DND-41 (cell line): ENCODE data around the gene IL37.

Source experiments
- ATAC-seq: fragments of 200-7000 bp; cut with Tn5 transposase; 3 replicates; pipeline ENCODE4 v1.9.1; 2021; ENCODE audit warnings: low read depth; ENCODE audit not compliant: insufficient read depth
- DNase-seq: peaks from one replicate; pipeline ENCODE4 v3.0.0-alpha.2; 2020
- H2AFZ ChIP-seq: 2 replicates; pipeline ENCODE4 v1.6.0; 2012; ENCODE audit warnings: low read depth, low read length
- H3K27ac ChIP-seq: 2 replicates; pipeline ENCODE4 v1.5.1; 2012; ENCODE audit warnings: low read length, inconsistent platforms
- H3K27me3 ChIP-seq: fragments of 200-600 bp; sonication (generic); 2 replicates; pipeline ENCODE4 v1.6.0; 2012; ENCODE audit warnings: low read length, mild to moderate bottlenecking, inconsistent platforms; ENCODE audit not compliant: insufficient read depth, poor library complexity
- H3K36me3 ChIP-seq: 2 replicates; pipeline ENCODE4 v1.5.1; 2012; ENCODE audit warnings: low read length, inconsistent platforms; ENCODE audit not compliant: insufficient read depth
- H3K4me1 ChIP-seq: 2 replicates; pipeline ENCODE4 v1.5.1; 2012; ENCODE audit warnings: mild to moderate bottlenecking, low read length; ENCODE audit not compliant: insufficient read depth
- H3K4me2 ChIP-seq: 2 replicates; pipeline ENCODE4 v1.6.0; 2012; ENCODE audit warnings: mild to moderate bottlenecking, moderate library complexity, low read length, inconsistent platforms; ENCODE audit not compliant: insufficient read depth
- H3K4me3 ChIP-seq, 2 experiments: fragments of 200-600 bp in 1 of 2; shearing (Covaris generic) in 1 of 2; 2 replicates each; pipeline ENCODE4 v1.5.1; 2012 to 2016; ENCODE audit warnings: inconsistent platforms in 2 of 2, low read length in 2 of 2, mild to moderate bottlenecking in 2 of 2, low read depth in 1 of 2, moderate library complexity in 1 of 2
- H3K79me2 ChIP-seq: 2 replicates; pipeline ENCODE4 v1.6.0; 2012; ENCODE audit warnings: low read length, inconsistent platforms; ENCODE audit not compliant: insufficient read depth
- H3K9ac ChIP-seq: 2 replicates; pipeline ENCODE4 v1.6.0; 2012; ENCODE audit warnings: low read depth, mild to moderate bottlenecking, inconsistent platforms, low read length, moderate library complexity
- H3K9me3 ChIP-seq: 2 replicates; pipeline ENCODE4 v1.5.1; 2012; ENCODE audit warnings: low read length, moderate library complexity, mild to moderate bottlenecking, inconsistent platforms; ENCODE audit not compliant: insufficient read depth, severe bottlenecking
- H4K20me1 ChIP-seq: 2 replicates; pipeline ENCODE4 v1.6.0; 2012; ENCODE audit warnings: low read length; ENCODE audit not compliant: insufficient read depth
- EZH2 ChIP-seq: IDR thresholded peaks from 3 replicates; pipeline ENCODE4 v1.6.1; 2012; ENCODE audit warnings: borderline replicate concordance, low read depth, mild to moderate bottlenecking, moderate library complexity, low read length, inconsistent platforms; ENCODE audit not compliant: severe bottlenecking
- TF ChIP-seq, protein P1 (sequence below): IDR thresholded peaks from 2 replicates; pipeline ENCODE4 v1.5.1; 2012; ENCODE audit warnings: borderline replicate concordance, low read length, moderate library complexity, mild to moderate bottlenecking; ENCODE audit not compliant: poor library complexity, severe bottlenecking; ENCODE audit errors: extremely low read depth

IL37 gene

DNA sequence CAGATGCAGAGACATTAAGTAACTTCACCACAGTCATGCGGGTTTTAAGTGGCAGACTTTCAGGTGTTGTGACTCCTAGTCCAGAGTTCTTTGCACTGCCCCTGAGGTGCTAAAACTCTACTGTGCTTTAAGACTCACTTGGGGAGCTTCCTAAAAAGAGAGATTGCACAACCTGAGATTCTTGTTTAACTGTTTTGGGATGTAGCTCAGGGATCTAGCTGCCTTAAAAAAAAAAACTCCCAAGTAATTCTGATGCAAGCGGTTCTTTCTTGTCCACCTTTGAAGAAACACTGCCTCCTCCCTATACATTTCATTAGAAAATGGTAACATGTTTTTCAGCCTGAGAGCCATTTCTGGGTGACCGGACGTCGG lies 13.0 kb downstream of the IL37 start:
- DNase-seq (no peak), ATAC-seq (no peak)
- no peak overlapping the region for H3K4me2 ChIP-seq
- H4K20me1 ChIP-seq: no peaks in the 10 kb centered on the region
- TF ChIP-seq, protein P1, sequence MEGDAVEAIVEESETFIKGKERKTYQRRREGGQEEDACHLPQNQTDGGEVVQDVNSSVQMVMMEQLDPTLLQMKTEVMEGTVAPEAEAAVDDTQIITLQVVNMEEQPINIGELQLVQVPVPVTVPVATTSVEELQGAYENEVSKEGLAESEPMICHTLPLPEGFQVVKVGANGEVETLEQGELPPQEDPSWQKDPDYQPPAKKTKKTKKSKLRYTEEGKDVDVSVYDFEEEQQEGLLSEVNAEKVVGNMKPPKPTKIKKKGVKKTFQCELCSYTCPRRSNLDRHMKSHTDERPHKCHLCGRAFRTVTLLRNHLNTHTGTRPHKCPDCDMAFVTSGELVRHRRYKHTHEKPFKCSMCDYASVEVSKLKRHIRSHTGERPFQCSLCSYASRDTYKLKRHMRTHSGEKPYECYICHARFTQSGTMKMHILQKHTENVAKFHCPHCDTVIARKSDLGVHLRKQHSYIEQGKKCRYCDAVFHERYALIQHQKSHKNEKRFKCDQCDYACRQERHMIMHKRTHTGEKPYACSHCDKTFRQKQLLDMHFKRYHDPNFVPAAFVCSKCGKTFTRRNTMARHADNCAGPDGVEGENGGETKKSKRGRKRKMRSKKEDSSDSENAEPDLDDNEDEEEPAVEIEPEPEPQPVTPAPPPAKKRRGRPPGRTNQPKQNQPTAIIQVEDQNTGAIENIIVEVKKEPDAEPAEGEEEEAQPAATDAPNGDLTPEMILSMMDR: no peak
- no peak for TF ChIP-seq EZH2
- no peaks in the 10 kb centered on the region for H3K79me2 ChIP-seq
- H3K9me3 ChIP-seq: no peaks in the 10 kb centered on the region
- H3K4me3 ChIP-seq: no peak overlapping the region
- no peaks in the 10 kb centered on the region for H3K4me1 ChIP-seq
- no peaks in the 10 kb centered on the region for H3K36me3 ChIP-seq
- no peak overlapping the region for H3K9ac ChIP-seq
- no peak overlapping the region for H2AFZ ChIP-seq
- no peak overlapping the region for H3K27ac ChIP-seq
- peaks cover 8% of the 10 kb centered on the region for H3K27me3 ChIP-seq

DNA sequence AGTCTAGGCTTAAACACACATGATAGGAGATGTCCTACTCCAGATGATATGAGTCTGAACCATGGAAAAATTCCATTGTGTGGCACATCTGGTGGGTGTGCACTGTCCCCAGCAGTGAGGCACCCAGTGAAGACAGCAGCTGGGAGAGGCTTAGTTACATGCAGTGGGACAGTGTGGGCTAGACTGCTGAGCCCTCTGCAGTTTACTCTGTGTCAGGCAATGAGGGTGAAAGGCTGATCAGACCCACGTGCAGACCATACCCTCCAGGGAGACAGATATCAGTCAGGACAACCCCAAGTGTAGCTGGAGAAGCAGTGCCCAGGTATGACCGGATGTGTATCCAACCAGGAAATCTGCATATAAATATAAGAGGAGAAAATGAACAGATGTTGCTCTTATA lies 13.4 kb downstream of the IL37 start:
- Histone ChIP-seq H3K27me3 (peaks cover 8% of the 10 kb centered on the region), H3K4me2 (no peak overlapping the region), H3K27ac (no peak overlapping the region), H3K4me3 (no peak overlapping the region), H3K9ac (no peak overlapping the region), H3K9me3 (no peaks in the 10 kb centered on the region), H3K36me3 (no peaks in the 10 kb centered on the region), H4K20me1 (no peaks in the 10 kb centered on the region), H3K79me2 (no peaks in the 10 kb centered on the region), H2AFZ (no peak overlapping the region), H3K4me1 (no peaks in the 10 kb centered on the region)
- TF ChIP-seq, protein P1: no peak
- TF ChIP-seq EZH2: no peak
- ATAC-seq (no peak), DNase-seq (no peak)

DNA sequence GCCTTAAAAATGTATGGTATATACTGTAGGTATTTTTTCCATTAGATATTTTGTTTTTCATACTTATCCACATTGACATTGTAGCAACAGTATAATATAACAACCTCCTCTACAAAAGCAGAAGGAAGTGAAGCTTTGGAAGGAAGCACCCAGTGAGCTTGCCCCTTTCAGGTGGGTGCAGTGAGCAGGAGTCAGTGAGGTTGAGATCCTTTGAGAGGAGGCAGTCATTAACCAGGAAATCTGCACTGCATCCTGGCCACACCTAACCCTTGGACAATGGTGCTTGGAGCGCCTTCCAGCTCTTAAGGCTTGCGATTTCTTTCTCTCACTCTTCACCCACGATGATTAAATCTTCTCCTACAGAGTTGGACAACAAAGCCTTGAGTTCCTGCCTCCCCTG lies 13.9 kb downstream of the IL37 start:
- no peaks in the 10 kb centered on the region for H4K20me1 ChIP-seq
- no peak overlapping the region for H3K27ac ChIP-seq
- no peaks in the 10 kb centered on the region for H3K79me2 ChIP-seq
- H2AFZ ChIP-seq: no peak overlapping the region
- H3K9ac ChIP-seq: no peak overlapping the region
- no peak for DNase-seq
- no peaks in the 10 kb centered on the region for H3K36me3 ChIP-seq
- H3K4me1 ChIP-seq: no peaks in the 10 kb centered on the region
- peaks cover 8% of the 10 kb centered on the region for H3K27me3 ChIP-seq
- TF ChIP-seq, protein P1: no peak
- no peak for TF ChIP-seq EZH2
- no peaks in the 10 kb centered on the region for H3K9me3 ChIP-seq
- ATAC-seq: no peak
- no peak overlapping the region for H3K4me2 ChIP-seq
- no peak overlapping the region for H3K4me3 ChIP-seq

DNA sequence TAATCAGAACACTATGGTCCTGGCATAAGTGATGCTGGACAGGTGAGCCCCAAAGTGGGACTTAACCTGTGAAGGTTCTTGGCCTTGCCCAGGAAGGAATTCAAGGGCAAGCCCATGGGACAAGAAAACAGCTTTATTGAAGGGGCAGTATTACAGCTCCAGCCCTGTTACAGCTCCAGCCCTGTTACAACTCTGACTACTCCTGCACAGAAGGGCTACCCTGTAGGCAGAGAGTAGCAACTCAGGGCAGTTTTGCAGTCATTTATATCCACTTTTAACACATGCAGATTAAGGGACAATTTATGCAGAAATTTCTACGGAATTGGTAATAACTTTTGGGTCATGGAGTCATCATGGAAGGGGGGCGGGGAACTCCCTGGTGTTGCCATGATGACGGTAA lies 15.7 kb downstream of the IL37 start:
- H3K79me2 ChIP-seq: no peaks in the 10 kb centered on the region
- no peaks in the 10 kb centered on the region for H3K36me3 ChIP-seq
- TF ChIP-seq, protein P1: no peak
- no peak for TF ChIP-seq EZH2
- H4K20me1 ChIP-seq: no peaks in the 10 kb centered on the region
- no peak overlapping the region for H2AFZ ChIP-seq
- H3K27me3 ChIP-seq: peaks cover 8% of the 10 kb centered on the region
- H3K4me3 ChIP-seq: no peak overlapping the region
- no peak overlapping the region for H3K9ac ChIP-seq
- ATAC-seq: no peak
- DNase-seq: no peak
- no peaks in the 10 kb centered on the region for H3K9me3 ChIP-seq
- H3K27ac ChIP-seq: no peak overlapping the region
- H3K4me2 ChIP-seq: no peak overlapping the region
- no peaks in the 10 kb centered on the region for H3K4me1 ChIP-seq
